Coronary artery (tissue), 2 donors: ENCODE data around the gene ACAT1.

ENCODE experiments used
- DNase-seq: peaks from one replicate; pipeline ENCODE4 v3.0.0-alpha.2; 2017; ENCODE audit warnings: low spot score
- H3K27ac ChIP-seq, 2 donors: fragments of 200-600 bp; sonication (generic); one replicate each; pipeline ENCODE4 v1.5.1; 2016 to 2019
- H3K4me3 ChIP-seq: fragments of 200-600 bp; sonication (generic); 2 replicates; pipeline ENCODE4 v1.5.1; 2016; ENCODE audit warnings: mild to moderate bottlenecking, moderate library complexity
- TF ChIP-seq, protein P1 (sequence below): fragments of 200-600 bp; sonication (generic); IDR thresholded peaks from one replicate; pipeline ENCODE4 v1.5.1; 2019; ENCODE audit warnings: antibody characterized with exemption

The ACAT1 gene

GRCh38 chr11:108177570-108177969, 56.2 kb downstream of the ACAT1 start:
- TF ChIP-seq, protein P1, sequence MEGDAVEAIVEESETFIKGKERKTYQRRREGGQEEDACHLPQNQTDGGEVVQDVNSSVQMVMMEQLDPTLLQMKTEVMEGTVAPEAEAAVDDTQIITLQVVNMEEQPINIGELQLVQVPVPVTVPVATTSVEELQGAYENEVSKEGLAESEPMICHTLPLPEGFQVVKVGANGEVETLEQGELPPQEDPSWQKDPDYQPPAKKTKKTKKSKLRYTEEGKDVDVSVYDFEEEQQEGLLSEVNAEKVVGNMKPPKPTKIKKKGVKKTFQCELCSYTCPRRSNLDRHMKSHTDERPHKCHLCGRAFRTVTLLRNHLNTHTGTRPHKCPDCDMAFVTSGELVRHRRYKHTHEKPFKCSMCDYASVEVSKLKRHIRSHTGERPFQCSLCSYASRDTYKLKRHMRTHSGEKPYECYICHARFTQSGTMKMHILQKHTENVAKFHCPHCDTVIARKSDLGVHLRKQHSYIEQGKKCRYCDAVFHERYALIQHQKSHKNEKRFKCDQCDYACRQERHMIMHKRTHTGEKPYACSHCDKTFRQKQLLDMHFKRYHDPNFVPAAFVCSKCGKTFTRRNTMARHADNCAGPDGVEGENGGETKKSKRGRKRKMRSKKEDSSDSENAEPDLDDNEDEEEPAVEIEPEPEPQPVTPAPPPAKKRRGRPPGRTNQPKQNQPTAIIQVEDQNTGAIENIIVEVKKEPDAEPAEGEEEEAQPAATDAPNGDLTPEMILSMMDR: no peak
- no peak for DNase-seq
- Histone ChIP-seq H3K27ac (no peak overlapping the region), H3K4me3 (no peak overlapping the region)

GRCh38 chr11:108193725-108194124, 72.4 kb downstream of the ACAT1 start:
- DNase-seq: no peak
- Histone ChIP-seq H3K4me3 (no peak overlapping the region), H3K27ac (no peak overlapping the region)
- TF ChIP-seq, protein P1: no peak

- TF ChIP-seq, protein P1: no peak
- no peak overlapping the region for H3K4me3 ChIP-seq
- H3K27ac ChIP-seq: no peak overlapping the region
- no peak for DNase-seq
Observed at GRCh38 chr11:108196901-108197300, 75.5 kb downstream of the ACAT1 start.
